ENCODE data around the gene SMIM5.

The SMIM5 gene

GRCh38 chr17:75617675-75618074 is 15.6 kb upstream of the SMIM5 start:
- no peak for TF ChIP-seq ZBTB7A (IDR thresholded peaks at IDR 0.05; ENCODE audit: low read depth)
- no peak for TF ChIP-seq TAF1 (IDR thresholded peaks at IDR 0.05; ENCODE audit: low read depth)
- no peak for TF ChIP-seq USF1 (IDR thresholded peaks at IDR 0.05)
- TF ChIP-seq CEBPB (IDR thresholded peaks at IDR 0.05) = no peak
- TF ChIP-seq RAD21 (IDR thresholded peaks at IDR 0.05; ENCODE audit: low read depth) = no peak
- TF ChIP-seq MAX (IDR thresholded peaks at IDR 0.05) = no peak
- no peak for TF ChIP-seq YY1 (IDR thresholded peaks at IDR 0.05; ENCODE audit: low read depth)
- TF ChIP-seq EGR1 (IDR thresholded peaks at IDR 0.05) = no peak
- no peak for TF ChIP-seq TEAD4 (IDR thresholded peaks at IDR 0.05)
- TF ChIP-seq REST (IDR thresholded peaks at IDR 0.05; ENCODE audit: low read depth) = no peak

GRCh38 chr17:75619506-75620431 is 13.5 kb upstream of the SMIM5 start:
- TF ChIP-seq YY1 (IDR thresholded peaks at IDR 0.05; ENCODE audit: low read depth) (no peak), RAD21 (IDR thresholded peaks at IDR 0.05; ENCODE audit: low read depth) (peak; percentile 51), USF1 (IDR thresholded peaks at IDR 0.05) (no peak), FOXM1 (IDR thresholded peaks at IDR 0.05; ENCODE audit: borderline replicate concordance, low read depth) (no peak)

- no peak for TF ChIP-seq ZBTB7A (IDR thresholded peaks at IDR 0.05; ENCODE audit: low read depth)
- TF ChIP-seq MAX (IDR thresholded peaks at IDR 0.05) = no peak
- no peak for TF ChIP-seq EP300 (IDR thresholded peaks at IDR 0.05; ENCODE audit: borderline replicate concordance)
- no peak for TF ChIP-seq FOXM1 (IDR thresholded peaks at IDR 0.05; ENCODE audit: borderline replicate concordance, low read depth)
- TF ChIP-seq TCF12 (IDR thresholded peaks at IDR 0.05; ENCODE audit: low read depth) = no peak
- TF ChIP-seq CEBPB (IDR thresholded peaks at IDR 0.05) = no peak
- no peak for TF ChIP-seq CREB1 (IDR thresholded peaks at IDR 0.05; ENCODE audit: low read depth)
- no peak for TF ChIP-seq TEAD4 (IDR thresholded peaks at IDR 0.05)
- TF ChIP-seq TAF1 (IDR thresholded peaks at IDR 0.05; ENCODE audit: low read depth) = no peak
- no peak for TF ChIP-seq YY1 (IDR thresholded peaks at IDR 0.05; ENCODE audit: low read depth)
- TF ChIP-seq RAD21 (IDR thresholded peaks at IDR 0.05; ENCODE audit: low read depth) = no peak
- TF ChIP-seq USF1 (IDR thresholded peaks at IDR 0.05) = no peak
- no peak for TF ChIP-seq REST (IDR thresholded peaks at IDR 0.05; ENCODE audit: low read depth)
- TF ChIP-seq EGR1 (IDR thresholded peaks at IDR 0.05) = no peak
Observed at GRCh38 chr17:75621489-75621888, 11.7 kb upstream of the SMIM5 start.

- TF ChIP-seq EP300 (IDR thresholded peaks at IDR 0.05; ENCODE audit: borderline replicate concordance) = no peak
- TF ChIP-seq CEBPB (IDR thresholded peaks at IDR 0.05) = no peak
- TF ChIP-seq EGR1 (IDR thresholded peaks at IDR 0.05) = no peak
- TF ChIP-seq ZBTB7A (IDR thresholded peaks at IDR 0.05; ENCODE audit: low read depth) = no peak
- no peak for TF ChIP-seq USF1 (IDR thresholded peaks at IDR 0.05)
Observed at GRCh38 chr17:75622076-75622475, 11.2 kb upstream of the SMIM5 start.

GRCh38 chr17:75622771-75623273 is 10.4 kb upstream of the SMIM5 start:
- TF ChIP-seq USF1 (IDR thresholded peaks at IDR 0.05) (no peak), ZBTB7A (IDR thresholded peaks at IDR 0.05; ENCODE audit: low read depth) (no peak), RAD21 (IDR thresholded peaks at IDR 0.05; ENCODE audit: low read depth) (no peak), TAF1 (IDR thresholded peaks at IDR 0.05; ENCODE audit: low read depth) (no peak), EGR1 (IDR thresholded peaks at IDR 0.05) (no peak), EP300 (IDR thresholded peaks at IDR 0.05; ENCODE audit: borderline replicate concordance) (no peak), NFIC (IDR thresholded peaks at IDR 0.05) (no peak), TCF12 (IDR thresholded peaks at IDR 0.05; ENCODE audit: low read depth) (no peak), FOXM1 (IDR thresholded peaks at IDR 0.05; ENCODE audit: borderline replicate concordance, low read depth) (no peak), YY1 (IDR thresholded peaks at IDR 0.05; ENCODE audit: low read depth) (no peak), REST (IDR thresholded peaks at IDR 0.05; ENCODE audit: low read depth) (no peak), TEAD4 (IDR thresholded peaks at IDR 0.05) (no peak), CEBPB (IDR thresholded peaks at IDR 0.05) (no peak), MAX (IDR thresholded peaks at IDR 0.05) (no peak), CREB1 (IDR thresholded peaks at IDR 0.05; ENCODE audit: low read depth) (no peak)

All from Ishikawa (cell line).